SU-DHL-6 (cell line): ENCODE measurements around the gene TRMU.

Experiments used
- H2AFZ ChIP-seq: fragments of 200-600 bp; sonication (generic); 2 replicates; pipeline ENCODE4 v1.6.1; 2014; ENCODE audit warnings: low read depth, mild to moderate bottlenecking, moderate library complexity, mixed read lengths, antibody characterized with exemption, low read length; ENCODE audit not compliant: severe bottlenecking
- H3F3A ChIP-seq: fragments of 200-600 bp; shearing (Covaris generic); 2 replicates; pipeline ENCODE4 v1.6.0; 2016; ENCODE audit warnings: antibody characterized with exemption, mild to moderate bottlenecking; ENCODE audit not compliant: insufficient read depth
- H3K27ac ChIP-seq: fragments of 200-600 bp; sonication (generic); 2 replicates; pipeline ENCODE4 v1.5.1; 2016; ENCODE audit warnings: low read depth, mild to moderate bottlenecking, low read length, moderate library complexity, mixed read lengths
- H3K27me3 ChIP-seq: fragments of 200-600 bp; sonication (generic), shearing (Covaris generic); 2 replicates; pipeline ENCODE4 v1.6.0; 2014; ENCODE audit warnings: mild to moderate bottlenecking, low read length
- H3K36me3 ChIP-seq: fragments of 200-600 bp; sonication (generic); 2 replicates; pipeline ENCODE4 v1.6.1; 2014; ENCODE audit warnings: mild to moderate bottlenecking, low read length, mixed read lengths
- H3K4me2 ChIP-seq: fragments of 300-600, 200-600 bp; shearing (Covaris generic), sonication (generic); 2 replicates; pipeline ENCODE4 v1.6.0; 2014; ENCODE audit warnings: low read length, low read depth, mild to moderate bottlenecking; ENCODE audit not compliant: poor library complexity, severe bottlenecking
- H3K4me3 ChIP-seq: fragments of 200-600 bp; sonication (generic); 2 replicates; pipeline ENCODE4 v1.5.1; 2014; ENCODE audit warnings: antibody characterized with exemption, low read length, mild to moderate bottlenecking, mixed read lengths; ENCODE audit not compliant: insufficient read depth, poor library complexity, severe bottlenecking
- H3K79me2 ChIP-seq: fragments of 200-600 bp; sonication (generic); 2 replicates; pipeline ENCODE4 v1.6.1; 2014; ENCODE audit warnings: mild to moderate bottlenecking, low read length, moderate library complexity; ENCODE audit not compliant: insufficient read depth
- H3K9ac ChIP-seq: fragments of 200-600 bp; sonication (generic); 2 replicates; pipeline ENCODE4 v1.7.0; 2014; ENCODE audit warnings: mild to moderate bottlenecking, low read length
- H3K9me2 ChIP-seq: fragments of 200-600 bp; sonication (generic); replicated peaks from 2 replicates; pipeline ENCODE4 v1.6.1; 2014; ENCODE audit warnings: low read length; ENCODE audit not compliant: insufficient read depth
- H3K9me3 ChIP-seq: fragments of 200-600 bp; sonication (generic); 2 replicates; pipeline ENCODE4 v1.6.1; 2014; ENCODE audit warnings: low read length, mixed read lengths; ENCODE audit not compliant: insufficient read depth
- H4K20me1 ChIP-seq: fragments of 200-600 bp; sonication (generic); 2 replicates; pipeline ENCODE4 v1.6.1; 2014; ENCODE audit warnings: low read depth, mild to moderate bottlenecking, antibody characterized with exemption, low read length, moderate library complexity, mixed read lengths
- CTCF ChIP-seq: fragments of 200-600 bp; sonication (generic); IDR thresholded peaks from one replicate; pipeline ENCODE4 v1.5.1; 2017; ENCODE audit warnings: antibody characterized with exemption, mild to moderate bottlenecking, low read length, moderate library complexity; ENCODE audit not compliant: insufficient read depth, poor library complexity, severe bottlenecking
- EZH2phosphoT487 ChIP-seq: fragments of 200-600 bp; sonication (generic), shearing (Covaris generic); conservative IDR thresholded peaks from 2 replicates; pipeline ENCODE4 v1.6.1; 2018; ENCODE audit warnings: mild to moderate bottlenecking, antibody characterized with exemption, low read length, moderate library complexity, mixed read lengths

Gene TRMU

DNA sequence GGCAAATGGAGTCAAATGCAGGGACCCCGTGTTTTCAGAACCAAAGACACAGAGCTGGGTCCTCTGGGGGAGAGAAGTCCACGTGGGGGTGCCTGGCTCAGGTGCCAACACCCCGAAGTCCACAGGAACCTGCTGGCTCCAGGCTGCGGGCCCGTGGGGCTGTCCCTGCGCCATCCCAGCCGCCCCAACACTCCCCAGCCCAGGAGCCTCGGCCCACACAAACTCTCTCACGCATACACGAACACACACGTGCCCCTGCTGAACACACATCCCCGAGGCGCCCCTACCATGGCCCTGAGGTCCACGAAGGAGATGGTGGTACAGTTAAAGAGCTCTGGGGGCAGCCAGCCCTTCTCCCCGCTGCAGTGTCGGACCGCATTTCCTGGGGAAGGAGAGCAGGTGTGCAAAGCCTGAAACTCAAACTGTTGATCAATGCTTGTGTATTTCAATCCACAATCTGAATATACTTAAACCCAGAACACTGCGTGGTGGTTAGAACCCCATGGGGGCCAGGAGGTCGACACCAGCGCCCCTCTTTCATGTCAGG, 54.7 kb downstream of the TRMU start:
- no peaks in the 10 kb centered on the region for H3F3A ChIP-seq
- H3K4me2 ChIP-seq: no peak overlapping the region
- no peaks in the 10 kb centered on the region for H3K9me2 ChIP-seq
- H3K27me3 ChIP-seq: no peaks in the 10 kb centered on the region
- H3K27ac ChIP-seq: no peak overlapping the region
- H3K9me3 ChIP-seq: no peaks in the 10 kb centered on the region
- no peaks in the 10 kb centered on the region for H3K79me2 ChIP-seq
- no peak overlapping the region for H3K4me3 ChIP-seq
- H2AFZ ChIP-seq: no peak overlapping the region
- no peaks in the 10 kb centered on the region for H4K20me1 ChIP-seq
- H3K9ac ChIP-seq: no peak overlapping the region
- TF ChIP-seq CTCF (no peak), EZH2phosphoT487 (no peak)
- H3K36me3 ChIP-seq: no peaks in the 10 kb centered on the region

GRCh38 chr22:46390652-46391301, 55.3 kb downstream of the TRMU start:
- Histone ChIP-seq H3K36me3 (no peaks in the 10 kb centered on the region), H4K20me1 (no peaks in the 10 kb centered on the region), H2AFZ (no peak overlapping the region), H3K27ac (no peak overlapping the region), H3F3A (no peaks in the 10 kb centered on the region), H3K9me3 (no peaks in the 10 kb centered on the region), H3K4me2 (no peak overlapping the region), H3K4me3 (no peak overlapping the region), H3K79me2 (no peaks in the 10 kb centered on the region), H3K9ac (no peak overlapping the region), H3K9me2 (no peaks in the 10 kb centered on the region), H3K27me3 (no peaks in the 10 kb centered on the region)
- TF ChIP-seq CTCF (no peak), EZH2phosphoT487 (no peak)

DNA sequence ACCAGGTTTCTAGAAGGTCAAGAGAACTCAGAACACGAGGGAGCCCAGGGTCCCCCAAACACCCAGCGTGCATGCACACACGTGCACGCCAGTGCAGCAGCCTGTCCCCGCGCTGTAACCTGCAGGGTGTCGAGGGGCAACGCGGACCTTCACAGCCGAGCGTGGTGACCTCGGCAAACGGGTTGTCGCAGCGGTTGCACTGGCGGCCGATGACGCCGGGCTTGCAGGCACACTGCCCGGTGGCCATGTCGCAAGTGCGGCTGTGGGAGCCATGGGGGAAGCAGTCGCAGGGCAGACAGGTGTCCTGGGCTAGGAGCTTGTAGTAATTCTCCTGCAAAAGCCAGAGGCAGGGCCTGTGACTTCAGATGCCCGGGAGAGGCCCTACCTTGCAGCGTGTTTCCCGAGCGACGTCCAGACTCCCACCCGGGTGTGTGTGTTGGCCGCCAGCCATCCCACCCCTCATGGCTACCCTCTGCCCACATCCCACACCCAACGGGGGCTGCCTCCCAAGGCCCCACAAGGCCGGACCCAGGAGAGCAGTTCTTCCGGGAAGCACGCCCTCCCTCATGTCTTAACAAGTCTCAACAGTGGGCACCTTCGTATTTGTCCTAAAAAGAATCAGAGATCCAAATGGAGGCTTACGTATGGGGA, 56.1 kb downstream of the TRMU start:
- Histone ChIP-seq H3K27me3 (no peaks in the 10 kb centered on the region), H3K27ac (no peak overlapping the region)

More for the DNA sequence above, 56.1 kb downstream of the TRMU start:
- H3K36me3 ChIP-seq: no peaks in the 10 kb centered on the region
- H3K79me2 ChIP-seq: no peaks in the 10 kb centered on the region
- H3K9me3 ChIP-seq: no peaks in the 10 kb centered on the region
- TF ChIP-seq EZH2phosphoT487 (no peak), CTCF (no peak)
- H2AFZ ChIP-seq: no peak overlapping the region
- H3K4me2 ChIP-seq: no peak overlapping the region
- H3K4me3 ChIP-seq: no peak overlapping the region
- no peaks in the 10 kb centered on the region for H3F3A ChIP-seq
- no peaks in the 10 kb centered on the region for H4K20me1 ChIP-seq
- no peaks in the 10 kb centered on the region for H3K9me2 ChIP-seq
- no peak overlapping the region for H3K9ac ChIP-seq
